Glomerular visceral epithelial cell (primary cell): ENCODE results near the gene MILR1.
"Not testable (repeated sequence)": the region's sequence is repeated elsewhere in the genome, so short reads cannot be mapped to it uniquely, and the experiment has no call there.

Experiments
- DNase-seq: peaks from one replicate; pipeline ENCODE4 v3.0.0-alpha.2; 2016; ENCODE audit errors: extremely low spot score

MILR1 gene

GRCh38 chr17:64470625-64471024 is 21.7 kb downstream of the MILR1 start:
- DNase-seq = no peak

GRCh38 chr17:64471440-64471839 is 22.5 kb downstream of the MILR1 start:
- DNase-seq = no peak

- no peak for DNase-seq
These were observed 23.6 kb downstream of the MILR1 start for GRCh38 chr17:64472564-64472963.

GRCh38 chr17:64477849-64478248 is 28.9 kb downstream of the MILR1 start:
- DNase-seq = no peak

GRCh38 chr17:64480951-64481350 is 32.0 kb downstream of the MILR1 start:
- no peak for DNase-seq

- DNase-seq = no peak
These were observed 35.5 kb downstream of the MILR1 start for GRCh38 chr17:64484380-64484779.

GRCh38 chr17:64488301-64488700 is 39.4 kb downstream of the MILR1 start:
- DNase-seq = no peak

GRCh38 chr17:64491034-64491860 is 42.3 kb downstream of the MILR1 start:
- peak; percentile 41 for DNase-seq

GRCh38 chr17:64491994-64492393 is 43.1 kb downstream of the MILR1 start:
- no peak for DNase-seq

GRCh38 chr17:64492481-64493109 is 43.7 kb downstream of the MILR1 start:
- no peak for DNase-seq

- no peak for DNase-seq
These were observed 45.2 kb downstream of the MILR1 start for GRCh38 chr17:64494121-64494520.

GRCh38 chr17:64495300-64495699 is 46.4 kb downstream of the MILR1 start:
- DNase-seq = not testable (repeated sequence)

GRCh38 chr17:64496348-64496785 is 47.5 kb downstream of the MILR1 start:
- no peak for DNase-seq

- peak; percentile 95 for DNase-seq
These were observed 48.1 kb downstream of the MILR1 start, which contains the start of gene POLG2 for GRCh38 chr17:64496786-64497564. TSS of gene POLG2 (minus strand) at chr17:64497054. CDS start at chr17:64496968, 86 bp downstream.

- DNase-seq = no peak
These were observed 48.7 kb downstream of the MILR1 start for GRCh38 chr17:64497565-64498035.

- DNase-seq = peak; percentile 21
These were observed 49.6 kb downstream of the MILR1 start for GRCh38 chr17:64498308-64499203.

- peak; percentile 19 for DNase-seq
These were observed 51.0 kb downstream of the MILR1 start for GRCh38 chr17:64499805-64500486.

GRCh38 chr17:64500487-64500859 is 51.6 kb downstream of the MILR1 start:
- no peak for DNase-seq

- DNase-seq = no peak
These were observed 52.2 kb downstream of the MILR1 start for GRCh38 chr17:64500862-64501765.

GRCh38 chr17:64502021-64502420 is 53.1 kb downstream of the MILR1 start:
- DNase-seq = no peak
